Endometrium (tissue), 2 donors: Measurements from ENCODE around the gene ARL3.
"Not testable (repeated sequence)": the region's sequence is repeated elsewhere in the genome, so short reads cannot be mapped to it uniquely, and the experiment has no call there.

Source experiments
- FAIRE-seq: peaks from 2 replicates; lab custom pipeline; 2012; peaks lifted over from hg19 to GRCh38; lab: Jason Lieb, UNC
- donor health status: control.
- donor health status: control.

The ARL3 gene

DNA sequence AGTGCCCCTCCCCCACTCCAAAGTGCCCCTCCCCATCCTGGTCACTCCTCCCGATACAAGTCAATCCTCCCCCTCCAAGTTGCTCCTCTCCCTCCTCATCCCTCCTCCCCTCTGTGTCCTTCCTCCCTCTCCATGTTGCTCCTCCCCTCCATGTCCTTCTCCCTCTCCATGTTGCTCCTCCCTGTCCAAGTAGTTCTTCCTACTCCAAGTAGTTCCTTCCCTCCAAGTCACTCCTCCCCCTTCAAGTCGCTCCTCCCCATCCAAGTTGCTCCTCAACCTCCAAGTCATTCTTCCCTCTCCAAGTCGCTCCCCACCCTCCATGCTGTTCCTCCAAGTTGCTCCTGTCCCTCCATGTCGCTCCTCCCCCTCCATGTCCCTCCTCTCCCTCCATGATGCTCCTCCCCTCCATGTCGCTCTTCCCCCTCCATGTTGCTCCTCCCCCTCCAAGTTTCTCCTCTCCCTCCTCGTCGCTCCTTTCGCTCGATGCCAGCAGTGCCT is 20.9 kb upstream of the ARL3 start:
- no peak for FAIRE-seq

DNA sequence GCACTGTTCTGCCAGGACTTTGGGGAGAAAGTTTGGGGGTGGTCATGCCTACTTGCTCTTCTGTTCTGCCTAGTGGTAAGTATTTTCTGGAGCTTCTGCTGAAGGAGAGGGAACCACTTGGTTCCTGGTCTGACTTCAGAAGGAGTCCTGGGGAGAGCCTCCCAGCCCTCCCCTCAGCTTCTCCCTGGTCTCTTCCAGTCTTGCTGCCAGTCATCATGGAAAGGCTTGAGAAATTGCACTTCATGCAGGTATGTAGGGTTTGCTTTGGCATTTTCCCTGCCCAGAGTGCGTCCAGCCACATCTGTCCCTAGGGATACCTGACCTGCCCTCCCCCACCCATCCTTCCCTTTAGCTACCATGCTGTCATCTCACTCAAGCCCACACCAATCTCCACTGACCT is 18.5 kb upstream of the ARL3 start:
- FAIRE-seq: no peak

DNA sequence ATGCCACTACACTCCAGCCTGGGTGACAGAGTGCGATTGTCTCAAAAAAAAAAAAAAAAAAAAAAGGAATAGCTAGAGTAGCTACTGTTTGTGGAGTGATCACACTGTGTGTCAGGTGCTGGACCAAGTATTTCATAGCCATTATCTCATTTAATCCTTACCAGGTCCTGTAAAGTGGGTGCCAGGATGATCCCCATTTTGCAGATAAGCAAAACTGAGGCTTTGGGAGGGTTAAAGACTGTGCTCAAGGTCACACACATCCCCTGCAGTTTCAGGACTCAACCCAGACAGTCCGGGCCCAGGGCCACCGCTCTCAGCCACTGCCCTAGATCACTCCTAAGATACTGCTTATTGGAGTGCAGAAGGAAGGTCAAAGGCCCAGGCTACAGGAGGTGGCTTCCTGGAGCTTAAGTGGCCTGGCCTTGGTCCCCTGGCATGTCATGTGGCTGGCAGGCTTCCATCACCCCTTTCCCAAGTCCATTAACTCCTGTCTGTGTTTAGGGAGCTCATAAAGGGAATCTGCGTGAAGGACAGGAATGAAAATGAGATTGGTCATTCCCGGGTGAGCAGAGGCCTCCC is 17.1 kb upstream of the ARL3 start:
- no peak for FAIRE-seq

DNA sequence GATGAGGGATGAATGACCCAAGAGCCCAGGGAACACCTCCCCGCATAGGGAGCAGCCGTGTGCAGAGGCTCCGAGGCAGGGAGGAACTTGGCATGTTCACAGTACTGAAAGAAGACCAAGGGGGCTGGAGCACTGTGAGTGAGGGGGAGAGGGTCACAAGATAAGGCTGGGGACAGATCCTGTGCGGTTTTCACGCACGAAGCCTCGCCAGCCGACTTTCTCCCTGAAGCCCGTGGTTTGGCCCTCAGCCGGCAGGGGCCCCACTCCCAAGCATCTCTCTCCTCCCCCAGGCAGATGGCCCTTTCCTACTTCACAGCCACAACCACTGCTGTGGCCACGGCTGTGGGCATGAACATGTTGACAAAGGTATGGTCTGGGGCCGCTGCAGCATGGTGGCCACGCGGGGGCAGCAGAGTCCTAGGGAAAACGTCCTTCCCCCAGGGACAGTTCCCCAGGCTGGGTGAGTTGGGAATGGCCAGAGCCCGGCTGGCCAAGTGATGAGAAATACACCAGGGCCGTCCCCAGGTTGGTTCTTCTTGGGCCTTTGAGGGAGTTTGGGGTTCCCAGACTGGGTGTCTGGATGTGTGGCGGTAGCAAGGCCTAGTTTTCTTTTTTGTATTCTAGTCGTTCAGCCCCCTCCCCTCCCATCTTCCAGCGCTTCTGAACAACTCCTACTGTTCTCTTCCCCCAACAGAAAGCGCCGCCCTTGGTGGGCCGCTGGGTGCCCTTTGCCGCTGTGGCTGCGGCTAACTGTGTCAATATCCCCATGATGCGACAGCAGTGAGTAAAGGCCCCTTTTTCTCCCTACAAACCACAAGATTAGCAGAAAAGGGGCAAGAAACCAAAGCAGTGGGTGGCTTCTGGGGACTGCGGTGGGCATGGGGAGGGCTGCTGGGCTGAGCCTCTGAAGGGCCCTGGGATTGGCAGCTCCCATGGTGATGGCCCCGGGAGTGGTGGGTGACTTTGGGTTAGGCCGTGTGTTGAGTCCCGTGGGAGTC is 15.1 kb upstream of the ARL3 start:
- FAIRE-seq: no peak

DNA sequence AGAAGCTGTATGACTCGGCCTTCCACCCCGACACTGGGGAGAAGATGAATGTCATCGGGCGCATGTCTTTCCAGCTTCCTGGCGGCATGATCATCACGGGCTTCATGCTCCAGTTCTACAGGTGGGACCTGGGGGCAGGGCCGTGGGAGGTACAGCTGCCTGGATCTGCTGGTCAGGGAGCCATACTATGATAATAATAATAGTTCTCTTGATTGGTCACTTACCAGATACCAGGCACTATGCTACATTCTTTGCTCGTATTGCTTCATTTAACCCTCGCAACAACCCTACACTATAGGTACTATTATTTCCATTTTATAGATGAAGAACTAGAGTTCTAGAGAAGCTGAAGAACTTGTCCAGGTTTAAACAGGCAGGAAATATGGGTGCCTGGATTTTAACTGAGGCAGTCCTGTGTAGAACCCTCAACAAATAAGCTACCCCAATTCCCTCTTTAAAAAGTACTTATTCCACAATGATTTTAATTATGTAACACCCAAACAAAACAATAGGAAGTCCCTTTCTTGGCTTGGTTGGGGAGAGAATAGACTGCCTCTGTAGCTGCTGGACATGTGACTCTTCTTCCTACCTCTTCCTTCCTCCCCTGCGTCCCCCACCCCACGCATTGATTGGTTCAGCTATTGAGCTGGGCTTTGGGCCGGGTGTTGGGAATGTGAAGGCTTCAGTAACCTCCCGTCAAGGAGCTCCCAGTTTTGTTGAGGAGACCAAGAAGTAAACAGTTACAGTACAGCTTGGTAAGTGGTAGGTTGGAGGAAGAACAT is 13.0 kb upstream of the ARL3 start:
- FAIRE-seq: no peak

DNA sequence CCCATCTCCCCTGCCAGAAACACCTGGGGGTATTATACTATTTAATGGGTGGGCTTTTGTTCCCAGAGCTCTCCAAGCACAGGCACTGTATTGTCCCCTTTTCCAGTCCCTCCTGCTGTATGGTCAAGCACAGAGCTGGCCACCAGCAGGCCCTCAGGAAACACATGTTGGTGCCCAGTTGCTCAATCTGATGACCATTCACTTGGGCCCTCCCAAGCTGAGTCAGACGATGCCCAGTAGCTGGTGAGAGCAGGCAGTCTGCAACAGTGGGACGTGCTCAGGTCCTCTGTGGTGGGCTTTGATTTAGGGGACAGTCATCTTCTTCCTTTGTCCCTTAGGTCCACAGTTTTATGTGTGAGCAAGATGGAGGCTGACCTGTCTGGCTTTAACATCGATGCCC is 12.1 kb upstream of the ARL3 start:
- no peak for FAIRE-seq

DNA sequence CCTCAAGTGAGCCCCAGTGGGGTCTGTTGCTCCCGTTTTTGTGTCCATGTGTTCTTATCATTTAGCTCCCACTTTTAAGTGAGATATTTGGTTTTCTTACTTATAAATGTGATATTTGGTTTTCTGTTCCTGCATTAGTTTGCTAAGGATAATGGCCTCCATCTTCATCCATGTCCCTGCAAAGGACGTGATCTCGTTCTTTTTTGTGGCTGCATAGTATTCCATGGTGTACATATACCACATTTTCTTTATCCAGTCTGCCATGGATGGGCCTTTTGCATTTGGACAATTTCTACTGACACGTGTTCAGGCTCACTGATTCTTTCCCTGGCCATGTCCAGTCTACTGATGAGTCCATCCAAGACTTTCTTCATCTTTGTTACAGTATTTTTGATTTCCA is 9.8 kb upstream of the ARL3 start:
- FAIRE-seq: no peak

DNA sequence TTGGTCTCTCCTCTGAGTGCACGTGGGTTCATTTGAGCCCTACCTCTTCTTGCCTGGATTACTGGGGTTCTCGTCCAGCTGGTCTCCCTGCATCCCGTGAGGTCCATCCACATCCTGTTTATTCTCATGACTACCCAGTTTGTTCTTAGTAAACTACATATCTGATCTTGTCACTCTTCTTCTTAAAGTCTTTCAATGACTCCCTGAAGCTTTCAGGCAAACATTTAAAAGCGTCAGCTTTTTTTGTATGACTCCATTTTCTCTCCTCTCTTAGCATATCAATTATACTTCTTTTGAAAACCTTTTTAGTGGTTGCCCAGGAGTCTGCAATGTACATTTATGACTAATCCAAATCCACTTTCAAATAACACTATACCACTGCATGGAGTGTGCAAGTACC is 7.8 kb upstream of the ARL3 start:
- no peak for FAIRE-seq

DNA sequence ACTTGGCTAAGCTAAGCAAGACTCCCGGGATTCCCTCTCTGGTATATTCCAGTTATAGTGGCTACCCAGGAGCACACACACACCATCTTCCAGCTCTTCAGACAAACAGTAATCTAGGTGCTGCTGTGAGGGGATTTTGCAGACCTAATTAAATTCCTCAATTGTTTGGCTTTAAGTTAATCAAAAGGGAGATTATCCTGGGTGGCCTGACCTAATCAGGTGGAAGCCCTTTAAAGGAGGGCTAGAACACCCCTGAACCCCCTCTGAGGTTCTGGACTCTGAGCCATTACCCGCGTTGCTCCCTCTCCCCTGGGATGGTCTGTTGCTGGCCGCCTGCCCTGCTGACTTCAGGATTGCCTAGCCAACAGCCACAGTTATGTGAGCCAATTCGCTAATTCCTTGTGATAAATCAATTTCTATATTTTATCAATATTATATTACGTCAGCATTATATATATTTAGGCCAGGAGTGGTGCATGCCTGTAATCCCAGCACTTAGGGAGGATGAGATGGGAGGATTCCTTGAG is 6.6 kb upstream of the ARL3 start:
- no peak for FAIRE-seq

DNA sequence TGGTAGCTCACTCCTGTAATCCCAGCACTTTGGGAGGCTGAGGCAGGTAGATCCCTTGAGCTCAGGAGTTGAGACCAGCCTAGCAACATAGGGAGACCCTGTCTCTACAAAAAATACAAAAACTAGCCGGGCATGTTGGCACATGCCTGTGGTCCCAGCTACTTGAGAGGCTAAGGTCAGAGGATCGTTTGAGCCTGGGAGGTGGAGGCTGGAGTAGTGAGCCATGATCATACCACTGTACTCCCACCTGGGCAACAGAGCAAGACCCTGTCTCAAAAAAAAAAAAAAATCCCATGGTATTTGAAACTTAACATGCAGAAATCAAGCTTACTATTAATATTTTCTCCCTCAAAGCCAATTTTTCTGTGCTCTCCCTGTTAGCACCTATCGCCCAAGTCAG is 6.1 kb upstream of the ARL3 start:
- FAIRE-seq: no peak

DNA sequence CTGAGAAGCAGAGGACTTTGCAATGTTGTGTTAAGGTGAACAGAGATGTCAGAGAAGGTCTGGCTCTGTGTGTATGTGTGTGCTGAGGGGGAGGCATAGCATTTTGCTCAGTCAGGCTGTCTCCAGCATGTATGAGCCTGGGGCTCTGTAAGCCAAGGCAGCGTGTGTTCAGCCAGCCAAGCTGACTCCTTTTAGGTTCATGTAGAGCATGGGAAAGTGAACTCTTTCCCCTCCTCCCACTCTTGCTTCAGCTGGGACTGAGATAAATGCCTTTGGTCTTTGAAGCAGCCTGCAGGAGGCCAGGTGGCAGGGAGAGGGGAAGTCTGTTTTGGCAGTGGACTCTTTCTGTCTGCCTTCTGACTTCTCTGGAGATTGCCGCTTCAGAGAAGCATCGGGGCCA is 4.0 kb upstream of the ARL3 start:
- FAIRE-seq: no peak

DNA sequence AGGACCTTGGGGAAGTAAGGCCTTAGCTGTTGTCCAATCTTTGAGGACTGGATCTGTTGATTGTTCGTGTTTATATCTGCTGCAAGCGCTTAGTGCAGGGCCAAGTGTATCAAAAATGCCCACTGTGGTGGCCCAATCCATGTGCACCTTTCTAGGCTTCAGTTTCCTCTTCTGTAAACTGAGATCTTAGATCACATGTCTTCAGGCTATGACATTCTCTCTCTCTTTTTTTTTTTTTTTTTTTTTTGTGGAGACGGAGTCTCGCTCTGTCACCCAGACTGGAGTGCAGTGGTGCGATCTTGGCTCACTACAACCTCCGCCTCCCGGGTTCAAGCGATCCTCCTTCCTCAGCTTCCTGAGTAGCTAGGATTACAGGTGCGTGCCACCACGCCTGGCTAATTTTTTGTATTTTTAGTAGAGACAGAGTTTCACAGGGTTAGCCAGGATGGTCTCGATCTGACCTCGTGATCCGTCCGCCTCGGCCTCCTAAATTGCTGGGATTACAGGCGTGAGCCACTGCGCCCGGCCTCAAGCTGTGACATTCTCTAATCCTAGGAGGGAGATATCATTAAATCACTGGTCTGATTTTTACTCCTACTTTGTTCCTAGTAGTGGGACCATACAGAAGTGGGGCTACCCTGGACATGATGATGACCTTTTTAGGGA is 2.8 kb upstream of the ARL3 start:
- not testable (repeated sequence) for FAIRE-seq

DNA sequence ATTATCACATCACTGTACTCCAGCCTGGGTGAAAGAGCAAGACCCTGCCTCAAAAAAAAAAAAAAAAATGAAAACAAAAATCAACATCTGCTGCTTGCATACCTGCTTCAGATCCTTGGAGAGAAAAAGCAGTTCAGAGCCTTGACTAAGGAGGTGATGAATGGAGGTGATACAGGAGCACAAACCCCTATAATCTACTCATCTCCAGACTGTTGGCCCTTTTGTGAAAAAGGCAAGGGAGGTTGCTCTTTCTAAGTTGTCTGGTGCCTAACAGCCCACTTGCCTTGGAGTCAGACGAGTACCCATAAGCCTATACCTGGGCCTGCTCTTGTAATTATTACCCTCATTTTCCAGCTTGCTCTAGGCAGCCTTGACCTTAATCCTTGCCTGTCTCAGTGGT is 1.7 kb upstream of the ARL3 start:
- FAIRE-seq: no peak

DNA sequence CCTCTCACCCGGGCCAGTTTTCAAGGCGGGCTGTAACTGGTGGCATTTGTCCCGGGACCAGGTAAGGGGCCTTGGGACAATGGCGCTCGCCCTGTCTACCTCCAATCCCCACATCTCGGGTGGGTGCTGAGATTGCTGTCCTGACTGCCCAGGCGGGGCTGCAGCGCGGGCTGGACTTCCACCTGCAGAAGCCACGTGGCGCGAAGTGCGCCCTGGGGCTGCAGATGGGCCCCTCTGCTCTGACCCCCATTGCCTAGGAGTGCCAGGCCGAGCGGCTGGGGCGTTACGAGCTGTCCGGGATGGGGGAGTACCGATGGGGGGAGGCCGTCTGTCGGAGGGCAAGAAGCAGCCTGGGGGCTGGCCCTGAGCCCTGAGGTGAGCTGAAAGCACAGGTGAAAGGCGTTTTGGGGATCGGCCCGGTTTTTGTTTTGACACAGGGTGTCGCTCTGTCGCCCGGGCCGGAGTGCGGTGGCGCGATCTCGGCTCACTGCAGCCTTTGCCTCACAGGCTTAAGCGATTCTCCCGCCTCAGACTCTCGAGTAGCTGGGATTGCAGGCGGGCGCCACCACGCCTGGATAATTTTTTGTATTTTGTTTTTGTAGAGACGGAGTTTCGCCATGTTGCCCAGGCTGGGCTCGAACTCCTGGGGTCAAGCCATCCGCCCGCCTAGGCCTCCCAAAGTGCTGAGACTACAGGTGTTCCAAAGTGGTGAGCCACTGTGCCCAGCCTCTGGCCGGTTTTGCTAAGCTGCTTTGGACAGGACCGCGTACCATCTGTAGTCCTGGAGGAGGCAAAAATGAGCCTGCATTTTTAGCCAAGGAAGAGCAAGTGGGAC is 641 bp upstream of the ARL3 start, which contains the start of gene SFXN2:
TSS of gene SFXN2 (plus strand) at position 16 of the 835 bp plus-strand sequence. CDS start 12,001 bp downstream, outside the sequence.
- FAIRE-seq: no peak

DNA sequence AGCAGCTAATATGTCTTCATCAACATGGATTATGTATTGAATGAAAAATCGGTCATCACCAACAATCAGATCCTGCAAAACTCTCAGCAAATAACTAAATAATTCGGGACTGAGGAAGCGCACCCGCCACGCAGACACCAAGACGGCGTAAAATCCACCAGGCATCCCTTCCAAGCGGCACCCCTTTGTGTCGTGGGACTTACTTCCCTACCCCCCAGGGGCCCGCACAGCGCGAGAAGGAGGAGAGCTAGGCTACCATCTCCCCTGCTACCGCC is 721 bp downstream of the ARL3 start:
- no peak for FAIRE-seq

DNA sequence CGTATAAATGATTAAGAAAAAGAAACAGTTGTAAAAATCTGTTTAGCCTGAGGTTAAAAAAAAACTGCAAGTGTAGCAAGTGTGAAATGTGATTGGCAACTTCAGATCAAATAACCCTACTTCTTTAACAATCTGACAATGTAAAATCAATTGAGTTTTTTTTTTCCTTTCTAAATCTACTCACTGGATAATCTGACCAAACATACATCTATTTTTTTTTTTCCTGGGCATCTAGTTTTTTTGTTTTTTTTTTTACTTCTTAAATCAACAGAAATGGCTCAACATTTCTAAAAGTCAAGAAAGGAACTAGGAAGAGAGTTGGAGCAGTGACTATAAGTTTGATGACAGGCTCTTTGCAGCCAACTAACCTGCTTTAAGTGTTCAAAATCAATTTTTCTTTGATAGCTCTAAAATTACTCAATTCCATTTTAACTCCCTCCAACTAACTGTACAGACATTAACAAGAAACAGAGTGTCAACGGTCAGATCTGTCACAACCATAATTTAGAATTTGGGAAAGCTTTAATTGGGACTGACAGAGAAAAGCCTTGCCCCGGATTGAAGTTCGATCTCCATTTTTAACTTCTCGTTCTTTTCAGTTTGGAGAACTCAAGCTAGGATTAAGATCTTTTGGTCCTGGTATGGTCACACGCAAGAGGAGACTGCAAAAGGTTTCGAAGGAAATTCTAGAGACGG is 1.2 kb downstream of the ARL3 start:
- FAIRE-seq: peak; percentile 21

DNA sequence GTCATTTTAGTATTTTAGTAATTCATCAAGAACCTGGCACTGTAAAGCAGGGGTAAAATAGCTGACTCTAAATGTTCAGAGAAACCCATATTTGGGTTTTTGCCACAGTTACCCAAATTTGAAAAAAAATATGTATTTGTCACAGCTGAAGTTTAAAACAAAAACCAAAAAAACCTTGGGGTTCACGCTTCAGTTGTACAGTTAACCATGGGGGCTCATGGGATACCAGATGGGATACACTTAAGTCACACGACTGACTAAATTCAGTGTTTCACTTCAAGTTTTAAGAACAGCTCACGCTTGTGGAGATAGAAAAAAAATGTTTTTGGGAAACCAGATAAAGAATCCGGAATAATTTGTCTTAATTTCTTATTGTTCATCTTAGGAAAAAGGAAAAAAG is 2.1 kb downstream of the ARL3 start:
- FAIRE-seq: no peak

DNA sequence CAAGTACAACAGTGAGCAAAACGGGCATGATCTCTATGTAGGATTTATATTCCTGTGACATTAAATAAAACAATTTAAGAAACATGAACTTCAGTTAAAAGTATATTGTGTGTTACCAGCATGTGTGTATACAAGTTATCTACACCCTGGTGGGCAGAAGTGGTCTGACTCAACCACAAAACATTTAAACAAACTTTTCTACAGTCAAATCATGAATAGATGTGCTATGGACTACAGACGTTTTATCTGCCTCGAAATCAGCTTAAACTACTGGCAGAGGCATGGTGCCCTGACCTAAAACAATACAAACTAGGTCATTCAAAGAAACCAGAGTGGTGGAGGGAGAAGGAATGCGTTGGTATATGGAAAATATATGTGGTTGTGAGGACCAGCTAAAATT is 3.6 kb downstream of the ARL3 start:
- FAIRE-seq: peak; percentile 57

DNA sequence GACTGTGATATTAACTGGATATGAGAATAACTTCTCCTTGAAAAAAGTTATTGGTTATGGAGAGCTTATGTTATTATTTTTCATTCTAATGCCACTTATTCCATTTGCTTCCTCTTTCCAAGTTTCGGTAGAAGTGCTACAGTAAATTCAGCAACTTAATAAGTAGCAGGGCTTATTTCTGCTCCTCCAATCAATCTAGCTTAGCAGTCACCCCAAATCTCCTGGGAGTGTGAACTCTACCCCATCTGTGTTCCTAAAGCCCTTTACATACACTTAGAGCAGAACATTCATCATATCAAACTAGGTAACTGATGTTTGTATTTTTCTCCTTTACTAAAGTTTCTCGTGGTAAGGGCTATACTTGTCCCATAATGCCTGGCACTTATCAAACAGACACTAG is 8.7 kb downstream of the ARL3 start:
- FAIRE-seq: no peak

DNA sequence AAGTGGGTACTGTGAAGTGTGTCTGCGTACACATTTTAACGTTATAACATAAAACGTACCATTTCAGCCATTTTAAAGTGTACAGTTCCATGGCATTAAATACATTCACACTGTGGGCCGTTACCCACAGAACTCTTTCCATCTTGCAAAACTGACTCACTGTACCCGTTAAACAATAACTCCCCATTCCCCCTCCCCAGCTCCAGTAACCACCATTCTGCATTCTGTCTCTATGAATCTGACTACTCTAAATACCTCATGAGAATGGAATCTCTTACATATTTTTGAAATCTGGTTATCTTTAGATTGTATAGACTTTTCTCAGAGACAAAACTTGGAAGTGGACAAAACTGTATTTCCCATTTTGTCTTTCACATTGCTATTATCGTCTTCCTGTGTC is 9.3 kb downstream of the ARL3 start:
- FAIRE-seq: no peak

DNA sequence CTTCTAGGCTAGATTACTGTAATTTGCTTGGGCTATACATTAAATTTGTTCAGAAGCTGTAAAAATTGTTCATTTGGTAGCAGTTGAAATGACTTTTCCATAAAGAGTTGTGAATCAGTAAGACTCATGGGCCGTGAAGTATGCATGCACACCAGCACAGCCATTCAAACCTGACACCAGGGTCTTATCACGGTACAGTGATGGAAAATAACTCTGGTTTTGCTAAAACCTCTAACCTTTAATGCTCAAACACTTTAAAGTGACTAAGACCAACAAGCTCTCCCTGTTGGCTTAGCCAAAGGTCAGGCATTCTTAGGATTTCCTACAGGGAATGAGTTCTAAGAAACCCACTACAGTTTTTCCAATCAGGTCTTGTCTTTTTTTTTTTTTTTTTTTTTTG is 11.5 kb downstream of the ARL3 start:
- no peak for FAIRE-seq
